Measurements from ENCODE around the gene MCHR2. TPM values are rescaled to one million over a fixed set of nuclear protein-coding genes. Genes with fewer than 3 reads are reported as not detected.

The MCHR2 gene
- not detected in 2 replicates for total RNA-seq

GRCh38 chr6:99993533-99994251, at the start of gene MCHR2:
Gene MCHR2 (minus strand): TSS chr6:99994223. CDS start chr6:99956147, 38,076 bp downstream.

Data from placental pericyte (primary cell).